Measurements from ENCODE around the gene CNTN5.

The CNTN5 gene

GRCh38 chr11:100105982-100106358, 1085.2 kb downstream of the CNTN5 start:
- no peak for DNase-seq

DNA sequence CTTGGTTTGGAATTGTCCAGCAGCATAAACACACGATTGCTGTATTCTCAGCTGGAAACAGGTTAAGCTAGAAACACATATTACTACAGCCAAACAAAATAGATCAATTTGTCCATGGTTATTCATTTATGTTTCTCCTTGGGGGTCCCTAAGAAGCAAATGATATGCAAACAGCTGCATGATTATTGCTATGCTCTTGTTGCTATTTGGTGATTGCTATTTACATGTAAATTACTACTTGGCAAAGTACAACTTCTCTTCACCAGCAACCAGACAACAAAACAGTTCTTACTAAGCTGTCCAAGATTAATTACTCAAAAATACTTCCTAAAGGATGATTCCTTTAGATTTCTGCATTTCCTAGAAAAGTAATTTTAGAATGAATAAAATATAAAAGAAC, 1098.4 kb downstream of the CNTN5 start:
- no peak for DNase-seq

GRCh38 chr11:100133114-100133513, 1112.4 kb downstream of the CNTN5 start:
- no peak for DNase-seq

DNA sequence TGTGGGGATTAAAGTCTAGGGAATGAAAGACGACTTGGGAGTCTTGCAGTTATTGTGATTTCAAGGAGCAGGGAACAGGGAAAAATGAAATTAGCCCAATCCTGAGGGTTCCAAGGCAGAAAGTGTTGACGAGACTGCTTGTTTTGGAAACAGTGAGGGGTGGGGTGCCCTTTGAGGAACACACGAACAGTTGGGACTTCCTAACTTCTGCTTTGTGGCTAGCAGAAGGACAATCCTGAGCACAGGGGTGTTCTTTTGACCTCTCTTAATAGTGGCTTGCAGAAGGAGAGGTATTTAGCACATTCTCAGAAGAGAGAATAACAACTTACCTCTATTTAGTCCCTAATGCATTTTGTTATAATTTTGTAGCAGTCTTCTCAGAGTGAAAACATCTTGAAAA, 1120.5 kb downstream of the CNTN5 start:
- DNase-seq, result no peak

- no peak for DNase-seq
Observed at GRCh38 chr11:100151944-100152343, 1131.2 kb downstream of the CNTN5 start.

DNA sequence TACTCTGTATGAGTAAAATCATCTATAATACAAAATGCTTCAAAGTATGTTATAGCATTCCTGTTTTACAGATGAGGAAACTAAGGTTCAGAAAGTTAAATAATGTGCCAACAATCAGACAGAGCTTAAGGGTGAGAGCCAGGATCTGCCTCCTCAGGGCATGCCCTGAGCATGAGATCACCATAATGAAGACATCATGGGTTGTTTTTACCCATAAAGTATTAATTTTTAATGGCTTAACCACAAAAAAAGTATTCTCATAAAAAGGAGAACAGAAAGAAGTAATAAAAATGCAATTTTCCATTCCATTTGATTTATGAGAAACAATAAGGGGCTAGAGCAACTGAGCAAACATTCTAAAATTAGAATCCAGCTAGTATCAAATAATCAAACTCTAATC, 1132.0 kb downstream of the CNTN5 start:
- no peak for DNase-seq

DNA sequence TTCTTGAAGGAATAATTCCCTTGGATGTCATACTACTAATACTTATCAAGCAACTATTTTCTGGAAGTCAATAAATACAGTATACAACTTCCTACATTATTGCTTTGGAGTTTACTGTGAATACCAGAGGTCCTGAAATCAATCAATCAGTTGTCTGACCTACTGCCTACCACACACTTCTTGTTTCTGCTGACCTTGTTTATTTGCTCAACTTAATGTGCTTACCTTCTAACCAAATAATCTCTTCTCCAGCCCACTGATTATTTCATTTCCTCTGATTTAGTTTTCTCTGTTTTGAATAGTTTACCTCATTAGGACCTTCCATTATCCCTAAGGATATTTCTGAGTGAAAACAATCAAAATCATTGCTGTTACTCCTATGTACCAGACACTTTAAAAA, 1142.7 kb downstream of the CNTN5 start:
- DNase-seq, result no peak

DNA sequence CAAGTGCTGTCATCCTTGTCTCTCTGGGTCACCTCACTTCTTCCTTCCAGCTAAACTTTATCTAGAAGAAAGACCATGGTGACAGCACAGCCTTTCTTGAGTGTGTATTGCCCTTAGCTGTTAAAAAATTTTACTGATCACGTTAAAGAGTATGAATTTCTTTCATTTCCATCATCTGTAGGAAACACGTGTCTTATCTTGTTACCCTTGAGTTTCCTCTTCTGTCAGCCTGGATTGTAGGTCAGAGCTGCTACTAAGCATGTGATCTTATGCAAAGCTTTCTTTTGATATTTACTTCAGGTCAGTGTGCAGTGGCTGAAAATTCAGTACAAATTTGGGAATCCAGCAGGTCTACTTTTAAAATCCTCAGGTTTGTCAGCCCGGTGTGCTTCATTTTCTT, 1154.1 kb downstream of the CNTN5 start:
- no peak for DNase-seq

GRCh38 chr11:100176456-100176855, 1155.7 kb downstream of the CNTN5 start:
- no peak for DNase-seq

GRCh38 chr11:100177651-100178050, 1156.9 kb downstream of the CNTN5 start:
- no peak for DNase-seq

DNA sequence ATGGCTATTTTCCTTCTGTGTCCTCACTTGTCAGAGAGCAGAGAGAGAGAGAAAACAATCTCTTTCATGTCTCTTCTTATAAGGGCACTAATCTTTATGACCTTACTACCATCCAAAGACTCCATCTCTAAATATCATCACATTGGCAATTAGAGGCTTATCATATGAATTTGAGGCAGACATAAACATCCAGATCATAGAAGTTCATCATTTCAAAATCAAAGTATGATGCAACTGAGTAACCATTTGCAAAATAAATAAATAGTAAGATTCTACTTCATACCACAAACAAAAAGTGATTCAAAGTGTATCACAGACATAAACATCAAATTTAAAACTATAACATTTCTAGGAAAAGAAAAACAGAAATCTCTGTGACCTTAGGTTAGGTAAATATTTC, 1161.6 kb downstream of the CNTN5 start:
- no peak for DNase-seq

GRCh38 chr11:100182927-100183326, 1162.2 kb downstream of the CNTN5 start:
- DNase-seq, result no peak

GRCh38 chr11:100185588-100185987, 1164.8 kb downstream of the CNTN5 start:
- DNase-seq, result no peak

DNA sequence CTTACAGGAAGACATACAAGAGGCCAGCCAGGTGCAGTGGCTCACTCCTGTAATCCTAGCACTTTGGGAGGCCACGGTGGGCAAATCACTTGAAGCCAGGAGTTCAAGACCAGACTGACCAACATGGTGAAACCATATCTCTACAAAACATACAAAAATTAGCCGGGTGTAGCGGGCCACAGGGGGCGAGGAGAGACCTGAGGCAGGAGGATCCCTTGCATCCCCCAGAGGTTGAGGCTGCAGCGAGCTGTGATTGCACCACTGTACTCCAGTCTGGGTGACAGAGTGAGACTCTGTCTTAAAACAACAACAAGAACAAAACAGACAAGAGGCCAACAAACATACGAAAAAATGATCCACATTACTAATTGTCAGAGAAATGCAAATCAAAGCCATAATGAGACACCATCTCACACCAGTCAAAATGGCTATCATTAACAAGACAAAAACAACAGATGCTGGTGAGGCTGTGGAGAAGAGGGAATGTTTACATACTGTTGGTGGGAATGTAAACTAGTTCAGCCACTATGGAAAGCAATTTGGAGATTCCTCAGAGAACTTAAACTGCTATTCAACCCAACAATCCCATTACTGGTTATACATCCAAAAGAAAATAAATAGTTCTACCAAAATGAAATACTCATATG, 1167.5 kb downstream of the CNTN5 start:
- no peak for DNase-seq

GRCh38 chr11:100190395-100190794, 1169.6 kb downstream of the CNTN5 start:
- no peak for DNase-seq

- no peak for DNase-seq
Observed at GRCh38 chr11:100192181-100192580, 1171.4 kb downstream of the CNTN5 start.

GRCh38 chr11:100203789-100204188, 1183.0 kb downstream of the CNTN5 start:
- no peak for DNase-seq

GRCh38 chr11:100205926-100206325, 1185.2 kb downstream of the CNTN5 start:
- DNase-seq, result no peak

GRCh38 chr11:100208207-100208606, 1187.5 kb downstream of the CNTN5 start:
- no peak for DNase-seq

DNA sequence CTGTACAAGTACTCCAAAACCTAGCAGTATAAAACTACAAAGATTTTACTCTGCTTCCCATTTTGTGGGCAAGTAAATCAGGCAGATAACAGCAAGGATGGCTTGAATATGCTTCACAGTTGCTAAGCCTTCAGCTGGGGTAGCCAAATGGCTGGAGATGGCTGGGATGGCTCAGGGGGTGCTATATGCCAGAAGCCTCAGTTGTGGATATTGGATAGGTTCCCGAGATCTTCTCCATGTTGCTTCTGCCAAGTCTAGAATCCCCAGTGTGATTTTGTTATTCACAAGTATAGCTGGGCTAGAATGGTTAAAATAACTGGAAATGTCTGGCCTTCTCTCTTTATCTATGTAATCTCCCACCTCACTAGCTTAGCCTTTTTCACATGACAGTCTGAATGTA, 1194.0 kb downstream of the CNTN5 start:
- no peak for DNase-seq

- no peak for DNase-seq
Observed at GRCh38 chr11:100220801-100221200, 1200.1 kb downstream of the CNTN5 start.

DNA sequence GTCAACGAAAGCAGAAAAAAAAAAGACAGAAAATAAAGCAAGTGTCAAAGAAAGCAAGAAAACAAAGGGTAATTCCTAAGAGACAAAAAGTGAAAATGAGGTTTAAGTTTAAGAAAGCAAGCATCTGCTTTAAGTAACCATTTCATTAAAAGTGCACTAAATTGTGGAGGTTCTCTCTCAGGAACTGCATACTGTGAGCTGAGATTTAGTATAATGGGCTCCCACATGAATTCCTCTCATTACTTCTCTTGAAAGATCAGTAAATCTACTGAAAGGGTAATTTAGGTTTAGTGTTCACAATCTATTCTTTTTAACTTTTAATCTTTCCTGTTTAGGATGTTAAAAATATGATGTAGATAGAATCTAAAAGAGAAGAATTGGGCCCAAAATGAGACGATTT, 1201.0 kb downstream of the CNTN5 start:
- DNase-seq, result no peak

DNA sequence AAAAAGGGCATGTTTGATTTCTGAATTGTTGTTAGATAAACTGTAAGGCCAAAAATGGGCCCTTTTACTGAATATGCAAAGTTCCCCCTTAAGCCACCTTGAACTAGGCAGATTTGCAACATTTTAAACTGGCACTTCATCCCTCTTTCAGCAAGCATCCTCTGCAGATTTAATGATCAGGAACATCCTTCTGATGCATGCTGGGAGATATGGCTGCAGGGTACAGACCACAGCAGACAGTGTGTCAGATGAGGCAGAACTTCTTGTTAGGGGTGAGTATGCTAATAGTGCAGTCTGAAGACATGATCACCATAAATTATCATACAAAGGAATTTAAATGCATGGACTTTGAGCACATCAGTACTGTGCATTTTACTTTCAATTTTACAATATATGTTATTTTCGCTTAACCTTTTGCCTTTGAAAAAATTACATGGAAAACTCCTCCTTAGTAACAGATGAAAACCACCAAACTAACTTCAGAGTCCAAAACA, 1203.8 kb downstream of the CNTN5 start:
- no peak for DNase-seq

GRCh38 chr11:100229086-100229485, 1208.3 kb downstream of the CNTN5 start:
- DNase-seq, result no peak

- no peak for DNase-seq
Observed at GRCh38 chr11:100232006-100232405, 1211.3 kb downstream of the CNTN5 start.

DNA sequence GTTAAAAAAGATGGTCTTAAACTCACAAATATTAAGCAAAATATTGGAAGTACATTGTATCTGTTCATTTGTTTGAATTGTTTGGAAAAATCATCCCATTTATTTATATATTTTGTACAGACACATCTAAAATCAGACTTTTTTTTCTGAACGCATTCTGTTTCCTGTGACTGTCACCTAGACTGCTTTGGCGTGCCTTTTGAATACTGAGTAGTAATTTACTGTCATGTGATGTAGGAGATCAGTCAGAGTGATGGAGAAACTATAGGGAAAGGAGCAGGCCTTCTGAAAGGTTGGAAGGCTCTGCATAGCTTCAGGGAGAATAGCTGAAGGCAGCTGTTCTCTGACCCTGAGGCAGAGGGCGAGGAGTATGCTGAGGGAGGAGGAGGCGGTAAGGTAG, 1214.3 kb downstream of the CNTN5 start:
- no peak for DNase-seq
